SK-N-MC (cell line): ENCODE results near the gene SH3BGR.
"Not testable (repeated sequence)": the region's sequence is repeated elsewhere in the genome, so short reads cannot be mapped to it uniquely, and the experiment has no call there.

Experiments
- DNase-seq: peaks from one replicate; pipeline ENCODE4 v3.0.0-alpha.2; 2011; ENCODE audit warnings: low read depth, low spot score
- H3K27ac ChIP-seq: fragments of 200-600 bp; sonication (generic); 2 replicates; pipeline ENCODE4 v1.5.1; 2016; ENCODE audit warnings: mixed run types
- H3K36me3 ChIP-seq: fragments of 200-600 bp; sonication (generic); 2 replicates; pipeline ENCODE4 v1.6.1; 2017; ENCODE audit warnings: antibody characterized with exemption, low read length, mixed read lengths; ENCODE audit not compliant: insufficient read depth
- H3K4me3 ChIP-seq: fragments of 200-600 bp; sonication (generic); 2 replicates; pipeline ENCODE4 v1.5.1; 2016
- H3K9ac ChIP-seq: fragments of 200-600 bp; sonication (generic); 2 replicates; pipeline ENCODE4 v1.8.0; 2017; ENCODE audit warnings: mixed run types, mixed read lengths; ENCODE audit not compliant: insufficient read length
- H3K9me3 ChIP-seq: fragments of 200-600 bp; sonication (generic); 2 replicates; pipeline ENCODE4 v1.6.1; 2017; ENCODE audit warnings: low read depth, mild to moderate bottlenecking, antibody characterized with exemption, low read length, moderate library complexity, mixed read lengths
- EZH2 ChIP-seq: fragments of 200-600 bp; sonication (generic); IDR thresholded peaks from one replicate; pipeline ENCODE4 v1.6.1; 2017; ENCODE audit warnings: antibody characterized with exemption
- FOXP2 ChIP-seq: optimal IDR thresholded peaks from 2 replicates; pipeline ENCODE3; 2011; ENCODE audit warnings: mild to moderate bottlenecking, moderate library complexity; ENCODE audit not compliant: insufficient read depth; ENCODE audit errors: extremely low read length, control extremely low read depth
- POLR2AphosphoS5 ChIP-seq: IDR thresholded peaks from 2 replicates; pipeline ENCODE4 v1.6.1; 2012; ENCODE audit warnings: mild to moderate bottlenecking, low read depth, low read length, borderline replicate concordance

The SH3BGR gene

GRCh38 chr21:39451332-39452206 lies at the start of gene SH3BGR:
Gene SH3BGR (plus strand): TSS chr21:39451970. CDS start chr21:39452097, 127 bp downstream.
- TF ChIP-seq FOXP2 (no peak), EZH2 (no peak), POLR2AphosphoS5 (no peak)
- no peak for DNase-seq
- H3K4me3 ChIP-seq, result no peak within 1 kb of the TSS
- H3K9me3 ChIP-seq, result no peaks in the 10 kb centered on the region
- no peak within 1 kb of the TSS for H3K9ac ChIP-seq
- no peaks in the 10 kb centered on the region for H3K36me3 ChIP-seq
- H3K27ac ChIP-seq, result no peak within 1 kb of the TSS

GRCh38 chr21:39406065-39406464 lies 45.7 kb upstream of the SH3BGR start:
- no peak for DNase-seq
- Histone ChIP-seq H3K4me3 (no peak overlapping the region), H3K36me3 (peaks cover 21% of the 10 kb centered on the region), H3K9me3 (no peaks in the 10 kb centered on the region; the same call in 1 of the 2 replicates), H3K9ac (no peak overlapping the region), H3K27ac (no peak overlapping the region)
- no peak for TF ChIP-seq POLR2AphosphoS5
- no peak for TF ChIP-seq EZH2
- TF ChIP-seq FOXP2, result no peak

- not testable (repeated sequence) for H3K9ac ChIP-seq, DNase-seq, H3K36me3 ChIP-seq, H3K27ac ChIP-seq, H3K4me3 ChIP-seq, H3K9me3 ChIP-seq
These were observed 32.6 kb upstream of the SH3BGR start for GRCh38 chr21:39419204-39419603.

GRCh38 chr21:39422527-39423241 lies 29.1 kb upstream of the SH3BGR start:
- no peak for TF ChIP-seq EZH2
- TF ChIP-seq FOXP2, result no peak
- no peak for TF ChIP-seq POLR2AphosphoS5
- no peak overlapping the region for H3K9ac ChIP-seq
- no peak for DNase-seq
- no peak overlapping the region for H3K4me3 ChIP-seq
- H3K9me3 ChIP-seq, result no peaks in the 10 kb centered on the region
- H3K27ac ChIP-seq, result no peak overlapping the region
- no peaks in the 10 kb centered on the region for H3K36me3 ChIP-seq

GRCh38 chr21:39429445-39429844 lies 22.3 kb upstream of the SH3BGR start:
- Histone ChIP-seq H3K27ac (no peak overlapping the region), H3K9me3 (no peaks in the 10 kb centered on the region), H3K9ac (no peak overlapping the region), H3K4me3 (no peak overlapping the region), H3K36me3 (no peaks in the 10 kb centered on the region)
- DNase-seq, result no peak
- TF ChIP-seq EZH2 (no peak), POLR2AphosphoS5 (no peak), FOXP2 (no peak)

- Histone ChIP-seq H3K4me3 (no peak overlapping the region), H3K27ac (no peak overlapping the region), H3K9ac (no peak overlapping the region), H3K36me3 (no peaks in the 10 kb centered on the region), H3K9me3 (no peaks in the 10 kb centered on the region)
- DNase-seq, result no peak
- TF ChIP-seq POLR2AphosphoS5, result no peak
- TF ChIP-seq EZH2, result no peak
- TF ChIP-seq FOXP2, result no peak
These were observed 21.8 kb upstream of the SH3BGR start for GRCh38 chr21:39430016-39430415.

GRCh38 chr21:39430457-39430856 lies 21.3 kb upstream of the SH3BGR start:
- H3K27ac ChIP-seq, result no peak overlapping the region
- no peaks in the 10 kb centered on the region for H3K9me3 ChIP-seq
- H3K9ac ChIP-seq, result no peak overlapping the region
- no peaks in the 10 kb centered on the region for H3K36me3 ChIP-seq
- DNase-seq, result no peak
- no peak overlapping the region for H3K4me3 ChIP-seq
- no peak for TF ChIP-seq EZH2
- no peak for TF ChIP-seq POLR2AphosphoS5
- no peak for TF ChIP-seq FOXP2

GRCh38 chr21:39430954-39431353 lies 20.8 kb upstream of the SH3BGR start:
- H3K9me3 ChIP-seq, result no peaks in the 10 kb centered on the region
- DNase-seq, result no peak
- H3K9ac ChIP-seq, result no peak overlapping the region
- no peak for TF ChIP-seq POLR2AphosphoS5
- TF ChIP-seq FOXP2, result no peak
- no peak for TF ChIP-seq EZH2
- H3K4me3 ChIP-seq, result no peak overlapping the region
- H3K27ac ChIP-seq, result no peak overlapping the region
- no peaks in the 10 kb centered on the region for H3K36me3 ChIP-seq
